Inferior parietal cortex (tissue), 1 donor: ENCODE results near the gene GARIN5B.
"Not testable (repeated sequence)": the region's sequence is repeated elsewhere in the genome, so short reads cannot be mapped to it uniquely, and the experiment has no call there.

Experiments
- DNase-seq: peaks from one replicate; pipeline ENCODE4 v3.0.0-alpha.2; 2016; ENCODE audit errors: extremely low spot score

The GARIN5B gene

DNA sequence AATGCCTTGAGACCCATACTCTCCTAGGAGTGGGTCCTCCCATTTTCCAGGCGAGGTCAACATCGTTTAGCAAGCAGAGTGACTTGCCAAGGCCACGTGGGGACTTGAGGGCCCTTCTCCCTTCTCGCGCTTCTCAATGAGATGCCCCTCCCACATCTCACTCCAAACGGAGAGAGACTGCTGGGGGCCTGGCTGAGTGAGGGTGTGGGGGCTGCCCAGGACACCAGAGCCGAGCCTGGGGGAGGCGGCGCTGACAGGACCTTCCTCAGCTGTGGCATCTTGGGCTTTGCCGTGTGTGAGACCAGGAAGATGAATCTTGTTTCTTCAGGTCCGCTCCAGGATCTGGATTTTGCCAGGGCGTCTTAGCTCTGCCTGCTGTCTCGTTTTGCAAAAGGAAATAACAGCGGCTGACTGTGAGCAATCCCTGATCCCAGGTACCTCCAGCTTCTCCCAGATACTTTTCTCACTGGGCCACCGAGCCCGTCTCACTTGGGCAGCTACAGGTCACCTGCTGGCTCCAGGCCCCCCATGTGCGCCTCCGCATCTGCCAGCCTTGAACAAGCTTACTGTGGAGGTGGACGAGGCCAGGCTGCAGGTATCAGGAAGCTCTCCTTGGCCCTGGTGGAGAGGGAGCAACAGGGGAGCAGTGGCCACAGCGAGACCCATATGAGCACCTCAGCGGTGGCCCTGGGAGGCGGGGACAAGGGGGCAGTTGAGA, 14.6 kb downstream of the GARIN5B start:
- no peak for DNase-seq

DNA sequence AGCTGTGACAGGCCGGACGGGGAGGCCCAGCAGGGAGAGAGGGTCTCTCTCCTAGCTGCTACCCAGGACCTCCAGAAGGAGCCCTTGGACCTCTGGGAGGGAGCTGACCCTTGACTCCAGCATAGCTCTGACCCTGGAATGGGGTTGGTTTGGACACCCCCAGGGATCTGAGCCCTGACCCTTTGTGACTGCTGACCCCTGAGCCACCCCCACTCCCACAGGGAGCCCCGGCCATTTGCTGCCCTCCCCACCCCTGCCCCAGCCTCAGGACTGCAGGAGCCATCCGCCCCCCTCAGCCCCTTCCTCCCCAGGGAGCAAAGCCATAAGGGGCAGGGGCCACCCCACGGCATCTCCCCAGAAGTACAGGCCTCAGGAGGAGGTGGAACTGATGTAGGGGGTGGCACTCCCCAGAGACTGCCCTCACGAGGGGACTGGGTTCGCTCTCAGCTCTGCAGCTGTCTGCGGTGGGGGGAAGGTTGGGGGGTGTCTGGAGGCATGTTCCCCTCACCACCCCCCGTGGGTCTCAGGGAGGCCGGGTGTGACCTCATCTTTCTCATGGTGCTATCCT, 15.5 kb downstream of the GARIN5B start:
- DNase-seq: no peak

DNA sequence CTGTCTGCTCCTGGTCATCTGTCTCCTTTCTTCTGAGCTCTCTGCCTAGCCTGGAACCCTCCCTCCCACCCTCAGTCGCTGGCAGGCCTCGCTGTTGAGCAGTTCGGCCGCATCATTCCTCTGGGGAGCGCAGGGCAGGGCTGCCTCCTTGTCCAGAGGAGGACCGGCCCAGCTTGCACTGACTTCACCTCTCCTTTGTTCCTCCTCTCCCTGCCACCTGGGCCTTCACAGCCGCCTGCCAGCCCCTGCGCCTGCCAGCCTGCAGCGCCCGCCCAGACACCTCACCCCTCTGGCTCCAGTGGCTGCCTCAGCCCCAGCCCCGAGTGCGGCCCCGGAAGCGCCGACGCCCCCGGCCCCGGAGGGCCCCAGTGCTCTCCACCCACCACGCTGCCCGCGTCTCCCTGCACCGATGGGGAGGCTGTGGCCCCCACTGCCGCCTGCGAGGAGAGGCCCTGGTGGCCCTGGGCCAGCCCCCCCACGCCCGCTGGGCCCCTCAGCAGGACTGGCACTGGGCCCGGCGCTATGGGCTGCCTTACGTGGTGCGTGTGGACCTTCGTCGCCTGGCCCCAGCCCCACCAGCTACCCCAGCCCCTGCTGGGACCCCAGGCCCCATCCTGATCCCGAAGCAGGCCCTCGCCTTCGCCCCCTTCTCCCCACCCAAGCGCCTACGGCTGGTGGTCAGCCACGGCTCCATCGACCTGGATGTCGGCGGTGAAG, 16.2 kb downstream of the GARIN5B start:
- no peak for DNase-seq

DNA sequence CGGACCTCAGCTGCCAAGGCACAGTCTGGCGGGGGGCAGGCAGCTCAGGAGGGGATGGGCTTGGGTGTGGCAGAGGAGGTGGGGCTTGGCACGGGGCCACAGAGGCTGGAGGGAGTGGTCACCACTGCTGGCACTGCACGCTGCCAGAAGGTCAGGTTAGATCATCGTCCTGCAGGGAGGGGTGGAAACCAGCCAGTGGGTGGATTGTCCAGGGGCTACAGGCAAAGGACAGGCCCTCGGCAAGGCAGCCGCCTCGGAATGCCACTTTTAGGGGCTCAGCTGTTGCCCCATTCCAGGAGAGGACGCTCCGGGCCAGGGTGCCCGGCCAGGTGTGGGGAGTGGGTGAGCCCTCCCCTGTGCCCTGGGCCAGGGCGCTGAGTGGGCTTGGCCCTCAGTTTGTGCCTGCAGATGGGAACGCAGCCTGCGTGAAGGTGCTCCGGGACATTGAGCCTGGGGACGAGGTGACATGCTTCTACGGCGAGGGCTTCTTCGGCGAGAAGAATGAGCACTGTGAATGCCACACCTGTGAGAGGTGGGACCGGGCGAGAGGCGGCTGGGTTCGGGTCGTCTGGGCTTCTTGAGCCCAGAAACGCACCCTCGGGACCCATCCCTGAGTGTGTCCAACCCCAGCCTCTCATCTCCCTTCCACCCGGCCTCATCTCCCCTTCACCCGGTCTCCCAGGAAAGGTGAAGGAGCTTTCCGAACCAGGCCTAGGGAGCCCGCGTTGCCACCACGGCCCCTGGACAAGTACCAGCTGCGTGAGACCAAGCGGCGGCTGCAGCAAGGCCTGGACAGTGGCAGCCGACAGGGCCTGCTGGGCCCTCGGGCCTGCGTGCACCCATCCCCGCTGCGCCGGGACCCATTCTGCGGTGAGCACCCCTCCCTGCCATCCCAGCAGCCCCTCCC, 17.0 kb downstream of the GARIN5B start:
- no peak for DNase-seq

DNA sequence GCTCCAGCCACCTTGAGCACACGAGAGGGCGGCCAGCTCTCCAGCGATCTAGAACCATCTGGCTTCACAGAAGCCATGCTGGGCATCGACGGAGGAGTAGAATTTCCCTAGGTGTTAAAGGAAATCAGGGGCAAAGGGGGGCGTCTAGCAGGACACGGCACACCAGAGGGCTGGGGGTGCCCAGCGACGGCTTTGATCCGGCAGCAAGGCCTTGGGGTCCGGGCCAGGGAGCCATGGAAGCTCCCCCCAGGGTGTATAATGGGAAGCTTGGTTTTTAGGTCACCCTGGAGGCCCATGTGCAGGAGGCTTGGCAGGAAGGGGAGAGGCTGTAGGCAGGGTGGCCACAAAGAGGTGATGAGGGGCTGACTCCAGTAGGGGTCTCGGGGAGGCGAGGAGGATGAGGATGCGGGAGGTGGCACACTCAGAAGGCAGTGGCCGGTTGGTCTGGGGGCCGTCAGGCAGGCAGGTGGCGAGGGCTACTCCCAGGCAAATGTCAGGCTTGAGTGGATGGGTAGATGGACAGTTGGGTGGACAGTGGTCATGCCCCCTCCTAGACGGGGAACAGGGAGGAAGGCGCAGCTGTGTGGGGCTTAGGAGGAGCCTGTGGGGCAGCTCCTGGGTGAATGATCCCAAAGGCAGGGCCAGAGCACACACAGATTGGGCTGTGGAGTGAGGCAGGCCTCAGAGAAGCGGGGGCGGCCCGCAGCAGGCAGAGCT, 17.8 kb downstream of the GARIN5B start:
- DNase-seq: no peak

DNA sequence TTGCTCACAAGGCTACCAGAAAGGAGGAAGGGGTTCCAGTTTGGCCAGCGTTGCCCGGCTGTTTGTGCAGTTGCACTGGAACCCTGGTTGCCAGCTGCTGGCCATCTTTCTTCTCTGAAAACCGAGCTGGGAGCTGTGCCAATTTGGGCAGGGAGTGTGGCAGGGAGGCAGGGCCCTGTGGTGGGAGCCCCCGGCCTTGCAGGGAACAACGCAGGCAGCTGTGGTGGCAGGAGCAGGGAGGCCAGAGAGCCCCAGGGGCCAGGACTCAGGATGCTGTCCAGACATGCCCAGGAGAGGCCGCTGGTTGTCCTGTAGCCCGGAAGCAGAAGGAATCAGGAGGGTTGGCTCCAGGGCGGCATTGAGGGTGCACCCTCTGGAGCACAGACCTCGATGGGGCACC, 18.6 kb downstream of the GARIN5B start:
- DNase-seq: no peak

DNA sequence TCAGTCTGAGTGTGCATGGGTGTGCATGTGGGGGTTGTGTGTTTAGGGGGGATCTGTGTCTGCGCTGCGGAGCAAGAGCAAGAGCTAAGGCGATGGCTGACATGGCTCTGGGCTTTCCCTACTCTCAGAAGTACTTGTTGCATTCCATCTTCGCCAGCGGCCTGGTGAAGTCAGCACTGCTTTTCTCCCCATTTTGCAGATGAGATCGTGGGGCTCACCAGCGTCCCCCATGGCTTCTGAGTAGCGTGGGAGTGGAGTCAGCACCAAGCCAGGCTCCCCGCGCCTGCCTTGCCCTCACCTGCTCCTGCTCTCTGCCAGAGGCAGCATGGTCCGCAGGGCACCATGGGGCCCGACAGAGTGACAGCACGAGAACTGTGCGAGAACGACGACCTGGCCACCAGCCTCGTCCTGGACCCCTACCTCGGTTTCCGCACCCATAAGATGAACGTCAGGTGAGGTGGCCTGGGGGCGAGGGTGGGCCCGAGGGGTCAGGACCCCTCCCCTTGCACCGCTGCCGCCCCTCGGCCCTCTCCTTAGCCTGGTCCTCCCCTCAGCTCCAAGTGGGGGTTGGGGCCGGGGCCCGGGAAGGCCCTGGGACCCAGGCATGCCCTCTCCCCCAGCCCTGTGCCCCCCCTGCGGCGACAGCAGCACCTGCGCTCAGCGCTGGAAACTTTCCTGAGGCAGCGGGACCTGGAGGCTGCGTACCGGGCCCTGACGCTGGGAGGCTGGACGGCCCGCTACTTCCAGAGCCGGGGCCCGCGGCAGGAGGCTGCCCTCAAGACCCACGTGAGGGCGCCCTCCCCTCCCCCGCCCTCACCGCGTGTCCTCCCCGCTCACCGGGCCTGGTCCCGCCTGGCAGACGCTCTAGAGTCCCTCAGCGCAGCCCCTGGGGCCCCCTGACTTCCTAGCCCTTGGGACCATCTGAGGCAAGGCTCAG, 21.2 kb downstream of the GARIN5B start:
- DNase-seq: no peak

DNA sequence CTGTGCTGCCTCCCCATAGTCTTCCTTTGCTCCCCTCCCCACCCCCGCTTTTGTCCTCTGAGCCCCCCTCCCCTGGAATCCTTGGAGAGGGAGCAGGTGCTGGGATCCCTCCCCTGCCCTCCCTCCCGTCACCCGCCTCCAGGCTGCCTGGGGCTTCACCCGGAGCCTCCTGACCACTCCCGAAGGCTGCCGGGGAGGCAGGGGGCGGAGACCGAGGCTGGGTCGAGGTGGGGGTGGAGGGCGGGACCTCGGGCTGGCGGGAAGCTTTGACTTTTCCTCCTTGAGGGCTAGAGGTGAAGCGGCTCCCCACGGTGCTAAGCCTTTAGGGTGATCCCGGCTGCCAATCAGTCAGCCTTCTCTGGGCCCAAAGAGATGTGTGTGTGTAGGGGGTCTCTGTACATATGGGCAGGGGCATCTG, 21.9 kb downstream of the GARIN5B start:
- peak; percentile 25 for DNase-seq

DNA sequence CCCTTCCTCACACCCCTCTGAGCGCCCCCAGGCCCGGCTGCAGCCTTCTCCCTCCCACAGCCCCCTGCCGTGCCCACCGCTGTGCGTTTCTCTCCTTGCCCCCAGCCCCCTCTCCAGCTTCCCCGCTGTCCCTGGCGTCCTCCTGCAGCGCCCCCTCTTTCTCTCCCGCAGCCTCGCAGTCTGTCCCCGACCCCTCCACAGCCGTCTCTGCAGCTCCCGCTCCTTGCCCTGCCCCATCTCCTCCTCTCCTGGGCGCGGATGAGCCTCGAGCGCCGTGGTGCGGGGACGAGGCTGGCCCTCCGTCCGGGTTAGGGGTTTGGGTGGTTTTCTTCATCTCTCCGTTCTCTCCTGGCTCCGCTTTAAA, 22.3 kb downstream of the GARIN5B start:
- DNase-seq: no peak

DNA sequence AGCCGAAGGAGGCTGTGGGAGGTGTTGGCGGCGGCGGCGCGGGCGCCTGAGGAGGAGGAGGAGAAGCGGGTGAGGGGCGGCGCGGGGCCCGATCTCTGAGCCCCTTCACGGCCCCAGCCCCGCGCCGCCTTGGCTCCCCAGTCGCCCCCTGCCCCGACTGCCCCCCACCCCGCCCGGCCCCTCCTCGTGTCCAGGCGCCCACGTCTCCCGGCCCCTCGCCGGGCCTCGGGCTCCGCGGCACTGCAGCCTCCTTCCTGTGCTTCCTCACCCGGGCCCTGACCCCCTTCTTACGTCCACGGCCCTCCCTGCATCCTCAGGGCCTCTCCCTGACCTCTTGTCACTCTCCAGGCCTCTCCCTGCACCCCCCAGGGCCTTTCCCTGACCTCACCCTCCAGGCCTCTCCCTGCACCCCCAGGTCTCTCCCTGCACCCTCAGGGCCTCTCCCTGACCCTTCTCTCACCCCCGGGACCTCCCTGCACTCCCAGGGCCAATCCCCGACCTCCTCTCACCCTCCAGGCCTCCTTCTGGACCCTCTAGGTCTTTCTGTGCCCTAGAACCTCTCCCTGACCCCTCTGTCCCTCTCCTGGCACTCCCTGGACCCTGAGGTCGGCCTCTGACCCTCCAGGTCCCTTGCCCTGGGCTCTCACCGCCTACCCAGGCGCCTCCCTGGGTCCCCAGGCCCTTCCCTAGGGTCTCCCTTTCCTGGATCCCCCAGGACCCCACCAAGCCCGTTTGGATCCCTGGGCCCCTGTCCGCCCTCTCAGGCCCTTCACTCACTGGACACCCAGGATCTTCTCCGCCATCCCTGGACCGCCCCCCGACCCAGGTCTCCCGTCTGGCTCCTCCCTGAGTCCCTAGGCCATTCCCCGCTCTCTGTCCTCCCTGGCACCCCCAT, 22.9 kb downstream of the GARIN5B start:
- no peak for DNase-seq

DNA sequence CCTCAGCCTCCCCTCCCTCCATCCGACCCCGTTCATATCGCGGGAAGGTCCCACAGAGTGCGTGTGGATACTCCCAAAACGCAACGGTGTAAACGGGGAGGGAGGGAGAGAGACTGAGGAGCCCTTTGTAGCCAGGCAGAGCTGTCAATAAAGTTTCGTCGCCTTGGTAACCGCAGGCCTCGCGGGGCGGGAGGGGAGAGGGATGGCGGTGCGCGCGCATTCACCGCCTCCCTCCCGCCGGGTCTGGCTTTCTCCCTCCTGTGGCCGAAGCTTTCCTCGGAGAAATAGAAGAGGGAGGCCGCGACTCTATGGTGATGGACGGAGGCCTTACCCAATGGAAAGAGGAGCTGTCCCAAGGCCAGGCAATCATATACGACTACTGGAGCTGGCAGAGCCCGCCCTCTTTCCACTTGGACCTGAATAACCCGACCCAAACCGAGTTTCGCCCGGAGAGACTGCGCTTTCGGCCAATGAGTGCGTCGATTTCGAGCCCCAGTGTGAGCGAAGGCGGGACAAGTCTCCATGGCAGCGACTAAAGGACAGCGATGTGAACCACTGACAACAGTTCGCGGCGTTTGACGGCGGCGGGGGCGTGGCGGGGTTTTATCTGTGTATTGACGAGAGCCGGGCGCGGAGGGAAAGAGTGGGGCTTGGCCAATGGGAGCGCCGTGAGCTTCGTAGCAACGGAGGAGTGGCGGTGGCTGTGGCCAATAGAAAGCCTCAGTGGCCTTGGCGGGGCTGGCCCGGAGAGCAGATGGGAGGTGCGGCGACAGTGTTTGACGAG, 23.8 kb downstream of the GARIN5B start, which contains the start of gene KMT5C:
KMT5C (plus strand) TSS at position 772 of the 784 bp plus-strand sequence. CDS start 2,061 bp downstream, outside the sequence.
- peak; percentile 100 for DNase-seq

DNA sequence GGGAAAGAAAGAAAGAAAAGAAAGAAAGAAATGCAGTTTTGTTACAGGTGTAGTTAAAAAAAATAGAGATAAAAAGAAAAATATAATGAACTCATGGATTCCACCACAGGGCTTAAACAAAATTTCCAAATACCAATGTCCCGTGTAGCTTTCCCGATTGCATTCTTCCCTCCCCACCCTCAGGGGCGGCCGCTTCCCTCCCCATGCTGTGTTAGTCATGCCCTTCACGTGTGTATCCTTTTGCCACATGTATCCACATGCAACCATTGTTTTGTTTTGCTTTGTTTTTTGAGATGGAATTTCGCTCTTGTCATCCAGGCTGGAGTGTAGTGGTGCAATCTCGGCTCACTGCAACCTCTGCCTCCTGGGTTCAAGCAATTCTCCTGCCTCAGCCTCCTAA, 27.0 kb downstream of the GARIN5B start:
- DNase-seq: no peak

DNA sequence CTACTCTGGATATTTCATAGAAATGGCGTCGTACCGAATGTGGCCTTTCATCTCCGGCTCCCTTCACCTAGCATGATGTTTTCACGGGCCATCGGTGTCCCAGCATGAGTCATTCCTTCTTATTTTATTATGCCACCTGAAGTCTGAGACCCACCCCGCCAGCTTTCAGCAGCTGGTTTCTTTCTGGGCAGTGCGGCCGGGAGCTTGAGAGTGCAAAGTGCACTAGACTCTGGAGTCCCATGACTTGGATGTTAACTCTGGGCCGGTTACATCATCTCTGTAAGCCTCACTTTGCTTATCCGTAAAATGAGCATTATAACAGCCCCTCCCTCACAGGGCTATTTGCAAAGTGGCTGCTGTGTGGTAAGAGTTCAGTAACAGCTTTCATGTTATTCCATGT, 29.2 kb downstream of the GARIN5B start:
- no peak for DNase-seq

DNA sequence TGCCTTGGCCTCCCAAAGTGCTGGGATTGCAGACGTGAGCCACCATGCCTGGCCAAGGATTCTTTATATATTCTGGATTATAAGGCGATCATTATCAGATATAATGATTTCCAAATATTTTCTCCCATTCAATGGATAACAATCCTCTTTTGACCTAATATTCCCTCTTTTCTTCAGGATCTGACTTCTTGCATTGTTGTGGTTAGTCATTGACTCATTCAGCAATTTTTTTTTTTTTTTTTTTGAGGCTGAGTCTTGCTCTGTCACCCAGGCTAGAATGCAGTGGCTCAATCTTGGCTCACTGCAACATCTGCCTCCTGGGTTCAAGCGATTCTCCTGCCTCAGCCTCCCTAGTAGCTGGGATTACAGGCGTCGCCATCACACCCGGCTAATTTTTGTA, 33.3 kb downstream of the GARIN5B start:
- DNase-seq: not testable (repeated sequence)

DNA sequence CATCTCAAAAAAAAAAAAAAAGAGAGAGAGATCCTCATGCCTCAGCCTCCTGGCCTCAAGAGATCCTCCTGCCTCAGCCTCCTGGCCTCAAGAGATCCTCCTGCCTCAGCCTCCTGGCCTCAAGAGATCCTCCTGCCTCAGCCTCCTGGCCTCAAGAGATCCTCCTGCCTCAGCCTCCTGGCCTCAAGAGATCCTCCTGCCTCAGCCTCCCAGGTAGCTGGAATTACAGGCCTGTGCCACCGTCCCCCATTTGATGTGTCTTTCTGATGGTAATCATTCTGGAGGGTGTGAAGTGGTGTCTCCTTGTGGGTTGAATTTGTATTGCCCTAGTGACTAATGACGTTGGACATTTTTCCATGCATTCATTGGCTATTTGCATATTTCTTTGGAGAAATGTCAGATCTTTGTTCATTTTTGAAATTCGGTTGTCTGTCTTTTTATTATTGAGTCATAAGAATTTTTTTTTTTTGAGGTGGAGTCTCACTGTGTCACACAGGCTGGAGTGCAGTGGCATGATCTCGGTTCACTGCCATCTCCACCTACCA, 34.2 kb downstream of the GARIN5B start:
- DNase-seq: not testable (repeated sequence)

DNA sequence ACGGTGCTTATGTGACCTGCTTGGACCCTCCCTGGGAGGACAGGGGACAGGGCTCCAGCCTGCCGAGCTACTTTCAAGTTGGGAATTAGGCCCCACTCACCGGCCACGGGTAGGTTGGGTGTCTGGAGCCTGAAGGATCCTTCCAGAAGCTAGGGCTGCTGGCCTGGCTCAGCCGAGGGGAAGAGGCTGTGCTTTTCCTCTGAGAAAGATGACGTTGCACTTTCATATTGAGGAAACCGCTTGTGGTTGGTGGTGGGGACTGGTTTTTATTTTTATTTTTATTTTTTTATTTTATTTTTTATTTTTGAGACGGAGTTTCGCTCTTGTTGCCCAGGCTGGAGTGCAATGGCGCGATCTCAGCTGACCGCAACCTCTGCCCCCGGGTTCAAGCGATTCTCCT, 37.9 kb downstream of the GARIN5B start, which contains the start of gene TMEM150B:
TMEM150B (minus strand) TSS at position 170 of the 400 bp plus-strand sequence. CDS start 4,305 bp downstream, outside the sequence.
- DNase-seq: no peak

DNA sequence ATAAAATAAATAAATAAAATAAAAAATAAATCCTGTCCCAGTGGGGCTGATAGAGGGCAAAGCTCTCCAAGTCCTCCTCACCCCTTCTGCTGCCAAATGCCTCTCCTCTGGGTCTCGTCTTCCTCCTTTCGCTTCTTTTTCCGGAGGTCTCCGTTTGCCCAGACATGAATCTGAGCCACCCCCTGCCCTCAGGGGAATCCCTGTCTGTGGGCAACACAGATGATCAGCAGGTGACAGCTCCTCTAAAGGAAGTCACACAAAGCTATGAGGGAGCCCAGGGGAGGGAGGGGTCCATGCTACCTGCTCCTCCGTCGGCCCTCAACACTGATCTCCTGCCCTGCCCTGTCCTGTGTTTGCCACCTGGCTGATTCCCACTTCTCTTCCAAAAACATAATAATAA, 38.4 kb downstream of the GARIN5B start:
- no peak for DNase-seq
